D721Med (cell line): ENCODE measurements around the gene FAM50A.

Source experiments
- DNase-seq: peaks from one replicate; pipeline ENCODE4 v3.0.0; 2011; ENCODE audit warnings: low spot score; ENCODE audit not compliant: insufficient read length
- FAIRE-seq: peaks from 2 replicates; lab custom pipeline; 2011; peaks lifted over from hg19 to GRCh38; lab: Jason Lieb, UNC
- CTCF ChIP-seq: IDR thresholded peaks from 2 replicates; pipeline ENCODE4 v1.5.1; 2012; ENCODE audit warnings: mild to moderate bottlenecking, control low read depth; ENCODE audit not compliant: insufficient read depth; ENCODE audit errors: missing control alignments

FAM50A gene

GRCh38 chrX:154467556-154467955 is 23.6 kb downstream of the FAM50A start:
- FAIRE-seq, result no peak
- no peak for DNase-seq
- TF ChIP-seq CTCF, result no peak

GRCh38 chrX:154468217-154468616 is 24.3 kb downstream of the FAM50A start:
- no peak for FAIRE-seq
- TF ChIP-seq CTCF, result no peak
- DNase-seq, result no peak

- no peak for TF ChIP-seq CTCF
- no peak for FAIRE-seq
- no peak for DNase-seq
These were observed 25.2 kb downstream of the FAM50A start for GRCh38 chrX:154469114-154469513.

- no peak for TF ChIP-seq CTCF
- DNase-seq (no peak), FAIRE-seq (no peak)
These were observed 25.9 kb downstream of the FAM50A start for GRCh38 chrX:154469880-154470279.

- FAIRE-seq (no peak), DNase-seq (no peak)
- TF ChIP-seq CTCF, result no peak
These were observed 26.5 kb downstream of the FAM50A start for GRCh38 chrX:154470434-154470833.

GRCh38 chrX:154470914-154471568 is 27.1 kb downstream of the FAM50A start:
- TF ChIP-seq CTCF, result no peak
- FAIRE-seq, result no peak
- DNase-seq, result no peak

GRCh38 chrX:154471839-154472684 is 28.1 kb downstream of the FAM50A start:
- TF ChIP-seq CTCF, result no peak
- DNase-seq (no peak), FAIRE-seq (no peak)
